Gastrocnemius medialis (tissue), 4 donors: Measurements from ENCODE around the gene TMSB4X.

Experiments used
- POLR2A ChIP-seq, 2 donors: fragments of 450-650 bp; IDR thresholded peaks; one replicate each; pipeline ENCODE4 v1.6.1; 2017; ENCODE audit warnings: antibody characterized with exemption in 2 of 2, mild to moderate bottlenecking in 2 of 2, moderate library complexity in 2 of 2
- TF ChIP-seq, protein P1 (sequence below), 5 experiments: fragments of 450-650 bp in 3 of 5; fragments of 200-600 bp in 2 of 5; sonication (generic) in 2 of 5; IDR thresholded peaks in 4 of 5; conservative IDR thresholded peaks in 1 of 5; 1 replicate in 4 of 5; 2 replicates in 1 of 5; pipeline ENCODE4 v1.5.1; 2016 to 2019; ENCODE audit warnings: antibody characterized with exemption in 5 of 5, mild to moderate bottlenecking in 3 of 5, moderate library complexity in 3 of 5

DNA sequence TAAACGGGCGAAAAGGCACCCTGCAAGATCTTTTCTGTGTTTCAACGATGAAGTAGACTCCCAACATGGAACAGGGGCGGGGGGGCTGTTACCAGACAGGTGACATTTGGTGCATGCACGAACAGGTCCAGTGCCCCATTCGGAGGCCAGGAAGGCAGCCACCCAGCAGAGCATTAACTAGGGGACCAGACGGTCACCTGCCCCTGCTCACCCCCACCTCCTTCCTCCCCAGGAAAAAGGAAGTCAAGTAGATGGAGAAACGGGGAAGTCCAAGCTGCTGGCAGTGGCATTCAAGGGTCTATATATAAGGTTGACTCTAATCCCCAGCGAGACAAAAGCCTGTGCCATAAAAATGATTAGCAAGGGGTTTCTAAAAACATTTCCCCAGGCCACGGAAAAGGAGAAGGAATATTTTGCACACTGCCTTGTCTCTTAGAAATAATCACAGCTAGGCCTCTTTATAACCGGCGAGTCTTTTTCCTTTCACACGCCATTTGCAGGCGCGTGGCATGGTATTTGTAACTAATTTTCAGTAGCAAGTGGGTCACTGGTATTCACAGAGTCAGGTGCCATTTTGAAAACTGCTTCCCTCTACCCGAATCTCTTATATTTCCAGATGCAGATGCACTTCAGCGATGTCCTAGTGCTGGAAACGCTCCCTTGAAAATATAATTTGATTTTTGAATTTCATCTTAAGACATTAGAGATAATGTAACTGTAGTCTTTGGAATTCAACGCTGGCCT, 1.2 kb upstream of the TMSB4X start:
- TF ChIP-seq, protein P1, sequence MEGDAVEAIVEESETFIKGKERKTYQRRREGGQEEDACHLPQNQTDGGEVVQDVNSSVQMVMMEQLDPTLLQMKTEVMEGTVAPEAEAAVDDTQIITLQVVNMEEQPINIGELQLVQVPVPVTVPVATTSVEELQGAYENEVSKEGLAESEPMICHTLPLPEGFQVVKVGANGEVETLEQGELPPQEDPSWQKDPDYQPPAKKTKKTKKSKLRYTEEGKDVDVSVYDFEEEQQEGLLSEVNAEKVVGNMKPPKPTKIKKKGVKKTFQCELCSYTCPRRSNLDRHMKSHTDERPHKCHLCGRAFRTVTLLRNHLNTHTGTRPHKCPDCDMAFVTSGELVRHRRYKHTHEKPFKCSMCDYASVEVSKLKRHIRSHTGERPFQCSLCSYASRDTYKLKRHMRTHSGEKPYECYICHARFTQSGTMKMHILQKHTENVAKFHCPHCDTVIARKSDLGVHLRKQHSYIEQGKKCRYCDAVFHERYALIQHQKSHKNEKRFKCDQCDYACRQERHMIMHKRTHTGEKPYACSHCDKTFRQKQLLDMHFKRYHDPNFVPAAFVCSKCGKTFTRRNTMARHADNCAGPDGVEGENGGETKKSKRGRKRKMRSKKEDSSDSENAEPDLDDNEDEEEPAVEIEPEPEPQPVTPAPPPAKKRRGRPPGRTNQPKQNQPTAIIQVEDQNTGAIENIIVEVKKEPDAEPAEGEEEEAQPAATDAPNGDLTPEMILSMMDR (IDR thresholded peaks at IDR 0.05 in 4 of 5, conservative IDR thresholded peaks at IDR 0.05 in 1 of 5), result no peak
- TF ChIP-seq POLR2A (IDR thresholded peaks at IDR 0.05), result no peak
